Ovary (tissue), 3 donors: ENCODE data around the gene PLEKHN1.

Experiments
- CTCF ChIP-seq, 3 donors: fragments of 450-650 bp in 2 of 3; fragments of 200-600 bp in 1 of 3; IDR thresholded peaks; one replicate each; pipeline versions ENCODE4 v1.5.1 to v1.8.0; 2016 to 2022; ENCODE audit warnings: antibody characterized with exemption in 3 of 3, mild to moderate bottlenecking in 1 of 3
- POLR2A ChIP-seq: fragments of 450-650 bp; IDR thresholded peaks from one replicate; pipeline ENCODE4 v1.6.1; 2017; ENCODE audit warnings: antibody characterized with exemption, mild to moderate bottlenecking, moderate library complexity
- donor health status: DM: no; HTN: no; CAD: no.

DNA sequence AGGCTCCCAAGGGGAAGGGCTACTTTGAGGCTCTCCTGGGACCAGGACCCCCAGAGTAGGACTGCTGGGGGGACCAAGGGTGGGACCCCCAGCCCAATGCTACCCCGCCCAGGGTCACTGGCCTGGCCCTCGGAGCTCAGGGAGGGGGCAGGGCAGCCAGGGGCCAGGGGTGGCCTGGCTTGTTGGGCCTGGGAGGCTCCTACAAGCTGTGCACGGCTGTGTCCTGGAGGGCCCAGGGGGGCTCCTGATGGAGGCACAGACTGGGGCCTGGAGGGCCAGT lies 31.4 kb downstream of the PLEKHN1 start:
- TF ChIP-seq POLR2A (no peak), CTCF (IDR thresholded peaks at IDR 0.05) (no peak)
